Measurements from ENCODE around the gene C1orf52.
A peak's percentile ranks its signal among the peaks of the same experiment; 100 is the strongest.

Gene C1orf52

GRCh38 chr1:85230305-85230977 lies 29.0 kb downstream of the C1orf52 start:
- DNase-seq (ENCODE audit: low spot score): no peak

GRCh38 chr1:85229574-85230097 lies 29.8 kb downstream of the C1orf52 start:
- no peak for DNase-seq (ENCODE audit: low spot score)

GRCh38 chr1:85228972-85229371 lies 30.5 kb downstream of the C1orf52 start:
- no peak for DNase-seq (ENCODE audit: low spot score)

DNA sequence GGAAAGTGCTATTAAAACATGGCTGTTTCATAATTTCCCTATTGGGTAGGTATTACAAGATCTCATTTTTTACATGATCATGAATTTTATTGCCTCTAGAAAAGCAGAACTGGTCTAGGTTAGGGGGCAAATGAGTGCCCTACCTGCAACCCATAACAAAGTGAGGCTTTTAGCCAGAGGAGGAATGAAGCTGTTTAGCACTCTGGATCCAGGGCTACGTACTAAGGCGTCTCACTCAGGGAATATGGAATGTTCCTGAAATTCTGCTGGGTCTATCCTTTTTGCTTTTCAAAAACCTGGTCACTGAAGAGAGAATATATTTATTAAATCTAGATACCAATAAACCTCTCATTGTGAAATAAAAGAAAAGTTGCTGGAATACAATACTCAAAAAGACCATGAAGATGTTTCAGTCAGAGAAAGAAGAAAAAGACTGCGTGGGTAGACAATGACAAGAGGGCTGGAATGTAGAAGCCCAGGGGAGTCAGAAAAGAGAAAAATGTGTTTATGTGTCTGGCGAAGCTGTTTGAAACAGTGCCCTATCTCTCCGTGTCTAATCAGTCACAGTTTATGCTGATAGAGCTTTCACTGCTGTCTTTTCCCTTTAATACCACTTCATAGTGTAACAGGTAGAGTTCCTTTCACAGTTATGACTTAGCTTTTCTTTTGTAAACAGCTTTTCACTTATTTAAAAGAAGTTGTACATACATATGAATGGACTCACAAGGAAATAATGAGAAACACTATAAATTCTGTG lies 33.7 kb downstream of the C1orf52 start:
- no peak for DNase-seq (ENCODE audit: low spot score)

DNA sequence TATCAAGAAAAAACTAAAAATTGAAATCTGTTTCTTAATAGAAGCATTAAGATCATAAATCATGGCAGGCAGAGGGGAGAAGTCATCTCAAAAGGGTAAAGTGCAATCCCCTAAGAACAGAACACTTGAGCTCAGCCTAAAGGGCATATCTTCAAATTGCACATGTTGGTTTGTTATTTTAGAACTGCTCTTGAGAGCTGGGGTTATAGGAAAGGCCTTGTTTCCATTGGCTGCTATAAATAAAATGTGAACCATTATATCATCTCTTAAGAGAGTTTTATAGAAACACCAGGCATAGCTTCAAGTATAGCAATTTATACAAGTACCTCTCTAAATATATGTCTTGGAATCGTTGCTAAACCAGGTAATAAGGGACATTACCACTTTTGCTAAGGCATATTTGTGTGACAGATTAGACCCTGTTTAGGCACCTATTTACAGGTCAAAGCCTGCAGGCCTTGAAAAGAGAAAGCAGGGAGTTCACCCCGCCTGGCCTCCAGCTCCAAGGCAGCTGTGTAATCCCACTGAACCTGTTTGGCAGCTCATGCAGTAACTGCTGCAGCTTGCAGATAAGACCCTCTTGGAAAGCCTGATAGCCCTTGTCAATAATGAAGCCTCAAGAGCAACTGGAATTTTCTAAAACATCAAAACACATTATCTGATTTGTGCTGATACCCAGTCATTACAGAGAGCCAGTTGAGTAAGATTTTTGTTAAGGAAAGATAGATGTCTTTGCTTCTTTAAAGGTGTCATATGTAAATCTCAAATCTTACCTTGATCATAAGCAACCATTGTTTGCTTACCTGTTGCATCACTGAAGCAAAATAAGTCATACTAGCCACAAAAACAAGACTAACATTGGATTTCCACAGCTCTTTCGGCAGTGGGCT lies 34.5 kb downstream of the C1orf52 start:
- DNase-seq (ENCODE audit: low spot score): no peak

DNA sequence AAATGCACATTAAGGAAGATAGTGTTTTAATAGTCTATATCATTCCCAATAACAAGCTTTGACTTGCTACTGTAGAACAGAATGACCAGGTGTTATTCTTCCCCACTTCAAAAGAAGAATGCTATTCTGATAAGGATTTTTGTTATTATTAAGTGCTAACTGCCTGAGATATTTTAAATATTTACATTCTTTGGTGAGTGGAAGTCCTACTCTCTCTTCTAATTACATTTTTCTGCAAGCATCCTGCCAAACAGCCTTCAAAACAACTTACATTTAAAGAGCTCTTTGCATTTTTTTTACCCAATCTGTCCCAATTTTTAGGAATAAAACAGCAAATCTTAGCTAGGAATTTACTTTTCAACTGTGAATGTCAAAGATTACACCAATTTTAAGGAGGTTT lies 35.2 kb downstream of the C1orf52 start:
- DNase-seq (ENCODE audit: low spot score): no peak

GRCh38 chr1:85223334-85223733 lies 36.1 kb downstream of the C1orf52 start:
- no peak for DNase-seq (ENCODE audit: low spot score)

- no peak for DNase-seq (ENCODE audit: low spot score)
These were observed 38.7 kb downstream of the C1orf52 start for GRCh38 chr1:85220756-85221201.

DNA sequence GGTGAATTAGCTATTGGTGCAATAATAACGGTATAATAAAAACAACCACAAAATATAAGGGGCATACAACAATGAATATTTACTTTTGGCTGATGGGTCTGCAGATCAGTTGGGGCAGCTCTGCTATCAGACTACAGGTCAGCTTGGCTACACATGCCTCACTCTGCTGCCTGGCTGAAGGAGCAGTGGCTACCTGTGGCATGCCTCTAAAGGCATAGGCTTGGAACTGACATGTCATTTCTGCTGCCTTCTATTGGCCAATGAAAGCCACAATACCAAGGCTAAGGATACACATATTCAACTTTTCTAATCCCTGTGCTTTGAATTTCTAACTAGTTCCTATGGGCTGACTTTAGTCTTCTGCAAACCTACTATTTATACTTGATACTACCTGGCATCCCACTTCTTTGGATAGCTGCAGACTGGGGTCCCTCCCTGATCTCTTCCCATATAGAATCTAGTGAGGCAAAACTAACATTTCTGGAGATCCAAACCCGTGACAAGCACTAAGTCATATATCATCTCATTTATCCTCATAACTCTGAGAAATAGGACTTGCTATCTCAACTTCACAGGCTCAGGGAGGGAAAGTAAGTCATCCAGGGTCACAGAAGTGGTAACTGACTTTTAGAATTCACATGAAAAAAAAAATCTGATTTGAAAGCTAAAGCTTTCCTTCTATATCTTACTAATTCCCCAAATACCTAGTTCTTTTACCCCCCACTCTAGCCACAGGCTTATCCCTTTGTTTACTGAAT lies 39.4 kb downstream of the C1orf52 start:
- DNase-seq (ENCODE audit: low spot score): no peak

- DNase-seq (ENCODE audit: low spot score): no peak
These were observed 42.8 kb downstream of the C1orf52 start for GRCh38 chr1:85216697-85217096.

- DNase-seq (ENCODE audit: low spot score): no peak
These were observed 44.8 kb downstream of the C1orf52 start for GRCh38 chr1:85214654-85215053.

GRCh38 chr1:85208488-85208887 lies 51.0 kb downstream of the C1orf52 start:
- no peak for DNase-seq (ENCODE audit: low spot score)

DNA sequence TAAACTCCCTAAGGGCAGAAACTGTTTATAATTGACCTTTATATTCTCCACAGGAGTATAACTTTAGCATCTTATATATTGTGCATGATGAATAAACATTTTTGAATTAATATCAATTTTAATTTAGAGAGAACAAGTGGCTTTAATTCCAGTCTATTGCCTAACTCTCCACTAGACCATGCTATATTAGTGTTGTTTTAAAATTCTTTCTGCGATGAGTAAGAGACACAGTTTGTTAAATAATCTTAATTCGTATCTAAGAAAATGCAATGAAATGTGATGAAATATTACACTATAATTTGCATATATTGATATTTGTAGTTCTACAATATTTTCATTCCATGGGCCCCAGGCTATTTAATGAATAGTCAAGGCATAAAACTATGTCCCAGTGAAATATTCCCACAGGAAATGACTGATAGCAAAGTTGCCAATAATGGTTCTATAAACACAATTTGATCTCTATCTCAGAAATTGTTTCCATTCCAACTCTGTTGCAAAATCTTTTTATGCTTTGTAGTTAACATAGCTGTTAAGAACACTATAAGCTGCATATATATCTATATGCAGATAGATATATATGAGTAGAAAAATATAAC lies 55.8 kb downstream of the C1orf52 start:
- DNase-seq (ENCODE audit: low spot score): no peak

- no peak for DNase-seq (ENCODE audit: low spot score)
These were observed 56.6 kb downstream of the C1orf52 start for GRCh38 chr1:85202864-85203255.

GRCh38 chr1:85202092-85202863 lies 57.2 kb downstream of the C1orf52 start:
- no peak for DNase-seq (ENCODE audit: low spot score)

GRCh38 chr1:85201340-85202091 lies 57.9 kb downstream of the C1orf52 start:
- DNase-seq (ENCODE audit: low spot score): peak; percentile 38

DNA sequence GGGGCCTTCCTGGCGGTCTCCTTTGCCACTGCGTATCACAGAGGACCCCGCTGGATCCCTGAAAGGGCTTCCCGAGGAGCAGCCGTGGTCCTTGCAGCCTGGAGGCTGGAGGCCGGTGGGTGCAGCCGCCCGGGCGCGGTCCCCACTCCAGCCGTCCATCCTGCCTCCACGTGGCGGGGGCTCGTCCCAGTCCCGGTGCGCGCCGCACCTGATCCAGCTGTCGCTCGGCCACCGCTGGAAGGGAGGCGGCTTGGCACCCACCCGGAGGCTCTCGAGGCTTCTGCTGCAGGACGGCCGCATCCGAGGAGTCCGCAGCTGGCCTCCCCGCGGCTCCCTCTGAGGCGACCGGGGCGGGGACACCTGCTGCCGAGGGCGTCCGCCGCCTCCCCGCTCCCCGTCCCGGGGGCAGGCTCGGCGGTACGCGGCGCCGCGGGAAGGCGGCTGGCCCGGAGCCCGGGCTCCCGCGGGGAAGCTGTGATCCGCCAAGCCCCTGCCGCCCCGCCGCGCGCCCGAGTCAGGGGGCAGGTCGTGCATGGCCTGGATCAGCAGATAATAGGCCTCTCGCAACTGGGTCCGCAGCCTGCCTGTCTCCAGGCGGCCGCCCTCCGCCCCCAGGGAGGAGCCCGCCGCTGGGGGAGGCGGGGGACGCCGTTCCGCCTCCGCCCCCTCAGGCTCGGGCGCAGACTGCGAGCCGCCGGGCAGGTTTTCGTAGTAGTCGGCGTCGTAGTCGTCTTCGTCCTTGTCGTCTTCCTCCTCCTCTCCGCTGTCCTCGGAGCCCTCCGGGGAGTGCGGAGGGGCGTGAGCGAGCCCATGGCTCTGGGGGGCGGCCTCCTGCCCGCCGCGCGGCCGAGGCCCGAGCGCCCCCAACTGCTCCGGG lies 58.8 kb downstream of the C1orf52 start, which contains the start of gene SYDE2:
SYDE2 (minus strand) TSS at position 554 of the 877 bp plus-strand sequence; CDS start at position 534, 20 bp downstream.
- DNase-seq (ENCODE audit: low spot score): peak; percentile 21

All from kidney capillary endothelial cell (primary cell).